Skin of body (tissue), 2 donors: ENCODE results near the gene LIMS2. TPM values are rescaled to one million over a fixed set of nuclear protein-coding genes. Genes with fewer than 3 reads are reported as not detected.

Experiments
- DNase-seq: peaks from one replicate; lab custom pipeline; 2025; lab: John Stamatoyannopoulos, UW
- total RNA-seq: library from RNA; depleted of rRNA; stranded (reverse); fragments of >200 nt; gene quantifications from one replicate; pipeline ENCODE4 v1.2.3, GENCODE V29; 2014

LIMS2 gene
- total RNA-seq, 1 donor from 2014 or later = 3.8 TPM

- no peak for DNase-seq
These were observed 16.5 kb downstream of the LIMS2 start for GRCh38 chr2:127658641-127659407.

GRCh38 chr2:127658146-127658545 lies 17.2 kb downstream of the LIMS2 start:
- DNase-seq = no peak

DNA sequence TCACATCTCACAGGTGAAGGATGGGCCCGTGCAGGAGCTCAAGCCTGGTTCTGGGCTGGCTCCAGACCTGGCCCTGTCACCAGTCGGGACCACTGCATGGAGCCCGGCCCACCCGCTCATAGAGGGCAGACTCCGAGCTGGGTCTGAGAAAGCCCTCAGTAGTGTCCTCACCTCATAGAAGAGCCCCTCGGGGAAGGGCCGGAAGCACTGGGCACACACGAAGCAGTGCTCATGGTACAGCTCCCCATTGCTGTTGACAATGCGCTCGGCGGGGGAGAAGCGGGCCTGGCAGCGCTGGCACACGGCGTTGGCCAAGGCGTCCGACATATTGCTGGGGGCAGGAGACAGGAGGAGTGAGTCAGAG lies 18.1 kb downstream of the LIMS2 start:
- DNase-seq = no peak

DNA sequence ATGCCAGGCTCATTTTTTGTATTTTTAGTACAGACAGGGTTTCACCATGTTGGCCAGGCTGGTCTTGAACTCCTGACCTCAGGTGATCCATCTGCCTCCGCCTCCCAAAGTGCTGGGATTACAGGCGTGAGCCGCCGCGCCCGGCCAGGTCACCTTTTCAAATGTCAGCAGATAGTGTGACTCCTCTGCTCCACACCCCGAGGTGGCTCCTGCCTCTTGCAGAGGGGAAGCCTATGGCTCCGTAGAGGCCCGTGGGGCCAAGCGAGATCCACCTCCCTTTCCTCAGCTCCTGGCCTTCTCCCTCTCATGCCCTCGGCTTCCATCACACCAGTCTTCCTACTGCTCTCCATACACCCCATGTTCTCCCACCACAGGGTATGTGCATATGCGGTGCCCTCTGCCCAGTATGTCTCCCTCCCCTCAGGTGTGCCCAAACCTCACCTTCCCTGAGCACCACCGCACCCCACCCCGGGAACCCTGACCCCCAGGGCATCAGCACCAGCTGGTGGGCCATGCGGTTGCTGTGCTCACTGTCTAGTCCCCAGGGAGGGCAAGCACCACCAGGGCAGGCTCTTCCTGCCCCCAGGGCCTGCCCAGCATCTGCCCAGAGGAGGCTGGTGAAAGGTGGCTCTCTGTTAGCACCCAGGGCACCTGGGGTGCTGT lies 18.6 kb downstream of the LIMS2 start:
- DNase-seq = no peak

GRCh38 chr2:127655209-127656073 lies 19.9 kb downstream of the LIMS2 start:
- no peak for DNase-seq

DNA sequence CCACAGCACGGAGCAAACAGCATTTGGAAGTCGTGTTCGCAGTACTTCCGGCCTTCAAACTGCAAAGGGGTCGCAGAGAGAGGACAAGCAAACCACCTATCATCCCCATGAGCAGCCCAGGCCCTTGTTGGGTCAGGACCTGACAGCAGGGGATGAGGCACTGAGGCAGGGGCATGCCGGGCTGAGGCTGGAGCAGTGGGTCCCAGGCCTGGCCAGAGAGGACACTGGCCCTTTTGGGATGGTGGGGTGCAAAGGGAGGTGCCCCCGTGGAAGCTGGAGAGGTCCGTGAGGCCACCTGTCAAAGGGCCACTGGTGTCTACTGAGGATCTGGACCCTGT lies 20.5 kb downstream of the LIMS2 start:
- no peak for DNase-seq

DNA sequence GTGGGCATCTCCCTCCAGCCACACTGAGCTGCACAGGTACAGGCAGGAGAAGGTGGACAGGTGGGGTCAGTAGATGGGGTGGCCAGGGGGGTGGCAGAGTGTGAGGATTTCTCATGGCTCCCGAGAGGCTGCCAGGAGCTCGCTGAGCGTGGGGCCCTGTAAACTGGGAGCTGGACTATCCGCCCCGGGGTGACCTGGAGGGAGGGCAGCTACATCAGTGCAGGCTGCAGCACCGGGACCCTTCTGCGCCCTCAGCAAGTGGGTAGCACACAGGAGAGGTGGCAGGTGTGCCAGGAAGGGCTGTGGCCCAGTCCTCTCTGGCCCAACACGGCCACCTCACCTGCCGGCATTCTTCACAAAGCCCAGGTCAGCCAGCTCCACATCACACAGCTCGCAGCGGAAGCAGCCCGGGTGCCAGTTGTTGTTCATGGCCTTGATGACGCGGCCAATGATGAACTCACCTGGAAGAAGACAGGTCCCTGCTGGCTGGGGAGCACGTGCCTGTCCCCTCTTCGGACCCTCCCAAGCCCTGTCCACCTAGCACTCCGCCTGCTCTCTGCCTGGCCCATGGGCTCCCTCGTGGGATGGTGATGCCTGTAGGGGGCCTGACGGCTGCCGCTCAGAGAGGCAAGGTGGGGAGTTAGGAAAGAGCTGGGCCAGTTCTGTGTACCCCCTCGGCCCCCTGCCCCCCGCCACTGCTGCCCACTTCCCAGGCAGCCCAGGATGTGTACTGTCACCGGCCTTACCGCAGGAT lies 21.1 kb downstream of the LIMS2 start:
- DNase-seq = no peak

GRCh38 chr2:127653421-127654083 lies 21.8 kb downstream of the LIMS2 start:
- DNase-seq = no peak

DNA sequence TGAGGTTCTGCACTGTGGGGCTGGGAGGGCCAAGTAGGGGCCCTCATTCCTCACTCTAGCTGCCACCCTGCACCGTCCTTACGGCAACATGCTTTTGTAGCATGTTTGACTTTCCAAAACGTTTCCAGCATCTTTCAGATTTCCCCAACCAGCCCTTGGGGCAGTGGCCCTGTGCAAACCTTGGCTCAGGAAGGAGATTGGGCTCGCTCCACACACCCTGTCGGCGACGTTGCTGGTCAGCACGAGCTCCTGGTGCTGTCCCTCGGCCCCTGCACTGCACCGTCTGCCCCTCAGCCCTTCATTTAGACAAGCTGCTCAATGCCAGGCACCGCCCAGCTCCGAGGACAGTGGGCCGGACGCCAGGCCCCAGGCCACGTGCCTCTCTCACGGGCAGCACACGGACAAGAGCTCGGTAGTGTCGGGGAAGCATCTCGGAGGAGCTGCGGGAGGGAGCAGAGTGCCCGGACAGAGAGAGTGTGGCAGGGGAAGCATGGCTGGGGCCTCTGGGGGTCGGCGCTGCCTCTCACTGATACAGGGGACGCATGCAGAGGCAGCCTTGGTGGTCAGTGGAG lies 22.5 kb downstream of the LIMS2 start:
- DNase-seq = no peak

DNA sequence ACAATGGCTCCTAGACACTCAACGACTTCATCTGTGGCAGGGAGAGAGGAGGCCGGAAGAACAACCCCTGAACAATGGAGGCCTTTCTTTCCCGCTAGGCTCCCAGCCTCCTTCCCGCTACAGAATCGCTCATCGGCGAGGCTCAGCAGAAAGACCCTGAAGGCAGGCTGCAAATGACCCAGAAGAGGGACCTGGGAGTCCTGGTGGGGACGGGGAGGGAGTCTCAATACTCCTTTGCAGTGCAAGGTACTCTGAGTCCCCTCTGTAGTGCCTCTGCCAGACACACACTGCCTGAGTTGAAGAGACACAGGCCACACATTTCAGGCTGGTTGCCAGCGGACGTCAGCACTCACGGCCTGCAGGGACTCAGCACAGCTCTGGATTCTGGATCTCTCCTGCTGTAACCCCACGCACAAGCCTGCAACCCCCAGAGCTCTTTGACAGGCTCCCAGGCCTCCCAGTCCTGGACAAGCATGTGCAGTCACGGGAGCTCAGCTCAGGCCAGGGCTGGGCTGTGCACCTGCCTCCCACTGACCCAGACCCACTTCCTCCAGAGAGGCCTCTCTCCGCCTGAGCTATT lies 23.3 kb downstream of the LIMS2 start:
- DNase-seq = no peak

- DNase-seq = no peak
These were observed 23.9 kb downstream of the LIMS2 start for GRCh38 chr2:127651381-127651809.

GRCh38 chr2:127650785-127651380 lies 24.4 kb downstream of the LIMS2 start:
- DNase-seq = no peak

DNA sequence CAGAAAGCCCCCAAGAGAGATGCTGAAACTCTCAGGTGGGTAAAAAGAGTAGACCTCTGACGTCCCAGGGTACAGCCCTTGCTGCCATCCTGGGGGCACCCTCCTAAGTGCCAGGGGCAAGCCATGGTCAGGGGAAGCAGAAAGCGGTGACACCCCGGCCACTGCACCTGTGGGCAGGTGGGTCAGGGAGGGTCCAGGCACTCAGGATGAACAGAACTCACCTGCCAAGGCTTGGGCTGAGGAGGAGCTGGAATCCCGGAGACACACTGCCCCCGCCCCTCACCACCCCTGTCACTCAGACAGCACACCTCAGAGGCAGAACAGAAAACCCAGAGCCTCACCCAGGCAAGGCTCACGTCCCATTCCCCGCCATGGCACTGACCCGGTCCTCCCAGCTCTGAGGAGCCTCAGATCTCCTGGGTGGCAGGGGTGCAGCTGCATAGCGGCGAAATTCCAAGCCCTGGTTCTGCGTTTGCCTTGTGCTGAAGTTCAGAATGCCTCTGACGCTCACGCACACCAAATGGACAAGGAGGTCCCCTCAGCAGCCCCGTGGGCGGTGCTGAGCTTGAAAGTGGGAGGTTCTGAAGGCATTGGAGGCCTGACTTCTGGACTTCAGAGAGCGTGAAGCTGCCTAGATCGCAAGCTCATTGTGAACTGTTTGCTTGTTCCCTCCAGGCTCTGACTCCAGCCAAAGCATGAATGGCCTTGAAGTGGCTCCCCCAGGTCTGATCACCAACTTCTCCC lies 25.1 kb downstream of the LIMS2 start:
- DNase-seq = no peak

DNA sequence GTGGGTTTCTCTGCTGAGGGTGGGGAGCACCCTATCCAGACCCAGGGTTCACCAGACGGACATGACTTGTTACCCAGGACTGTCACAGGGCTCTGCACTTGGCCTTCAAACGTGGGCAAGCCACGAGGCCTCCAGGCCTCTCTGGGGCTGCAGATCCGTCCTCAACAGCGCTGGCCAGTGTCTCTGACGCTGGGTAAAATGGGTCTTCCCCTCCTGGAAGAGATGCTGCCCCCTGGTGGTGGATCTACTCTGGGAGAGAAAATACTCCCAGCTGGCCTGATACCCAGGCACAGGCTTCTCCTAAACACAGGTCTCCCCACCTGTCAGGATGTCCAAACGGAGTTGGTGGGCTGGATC lies 25.7 kb downstream of the LIMS2 start:
- no peak for DNase-seq

DNA sequence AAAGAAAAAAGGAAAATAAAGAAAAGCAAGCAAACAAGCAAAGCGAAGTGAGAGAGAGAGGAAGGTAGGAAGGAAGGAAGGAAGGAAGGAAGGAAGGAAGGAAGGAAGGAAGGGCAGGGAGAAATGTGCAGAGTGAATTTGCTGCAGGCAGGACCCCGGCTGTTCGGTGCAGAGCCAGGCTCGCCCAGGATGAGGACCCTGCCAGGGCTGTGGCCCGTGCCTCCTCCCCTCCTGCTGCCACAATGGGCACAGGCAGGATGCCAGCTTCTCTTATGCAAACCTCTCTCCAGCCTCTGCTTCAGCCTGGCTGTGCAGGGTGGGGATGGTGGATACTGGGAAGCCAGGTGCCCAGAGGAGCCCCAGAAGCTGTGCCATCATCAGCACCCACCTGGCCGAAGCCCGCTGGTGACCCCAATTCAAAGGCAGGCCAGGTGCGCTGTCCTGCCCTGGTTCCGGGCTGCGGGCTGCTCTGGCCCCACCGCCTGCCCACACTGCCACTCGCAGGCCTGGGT lies 26.2 kb downstream of the LIMS2 start:
- DNase-seq = no peak

DNA sequence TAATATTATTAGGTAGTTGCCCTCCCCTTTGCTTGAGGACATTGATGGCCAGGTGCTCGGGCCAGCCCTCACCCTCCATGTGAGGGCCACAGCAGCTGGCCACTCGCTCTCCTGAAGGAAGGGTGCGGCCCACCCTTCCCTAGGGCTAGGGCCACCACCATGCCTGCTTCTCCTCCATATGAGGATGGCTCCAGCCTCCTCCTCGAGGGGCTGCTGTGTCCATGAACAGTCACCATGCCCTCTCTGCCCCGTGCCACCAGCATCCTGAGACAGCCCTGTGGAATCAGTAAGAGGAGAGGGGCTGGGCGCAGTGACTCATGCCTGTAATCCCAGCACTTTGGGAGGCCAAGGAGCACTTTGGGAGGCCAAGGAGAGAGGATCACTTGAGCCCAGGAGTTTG lies 27.0 kb downstream of the LIMS2 start:
- DNase-seq = no peak

DNA sequence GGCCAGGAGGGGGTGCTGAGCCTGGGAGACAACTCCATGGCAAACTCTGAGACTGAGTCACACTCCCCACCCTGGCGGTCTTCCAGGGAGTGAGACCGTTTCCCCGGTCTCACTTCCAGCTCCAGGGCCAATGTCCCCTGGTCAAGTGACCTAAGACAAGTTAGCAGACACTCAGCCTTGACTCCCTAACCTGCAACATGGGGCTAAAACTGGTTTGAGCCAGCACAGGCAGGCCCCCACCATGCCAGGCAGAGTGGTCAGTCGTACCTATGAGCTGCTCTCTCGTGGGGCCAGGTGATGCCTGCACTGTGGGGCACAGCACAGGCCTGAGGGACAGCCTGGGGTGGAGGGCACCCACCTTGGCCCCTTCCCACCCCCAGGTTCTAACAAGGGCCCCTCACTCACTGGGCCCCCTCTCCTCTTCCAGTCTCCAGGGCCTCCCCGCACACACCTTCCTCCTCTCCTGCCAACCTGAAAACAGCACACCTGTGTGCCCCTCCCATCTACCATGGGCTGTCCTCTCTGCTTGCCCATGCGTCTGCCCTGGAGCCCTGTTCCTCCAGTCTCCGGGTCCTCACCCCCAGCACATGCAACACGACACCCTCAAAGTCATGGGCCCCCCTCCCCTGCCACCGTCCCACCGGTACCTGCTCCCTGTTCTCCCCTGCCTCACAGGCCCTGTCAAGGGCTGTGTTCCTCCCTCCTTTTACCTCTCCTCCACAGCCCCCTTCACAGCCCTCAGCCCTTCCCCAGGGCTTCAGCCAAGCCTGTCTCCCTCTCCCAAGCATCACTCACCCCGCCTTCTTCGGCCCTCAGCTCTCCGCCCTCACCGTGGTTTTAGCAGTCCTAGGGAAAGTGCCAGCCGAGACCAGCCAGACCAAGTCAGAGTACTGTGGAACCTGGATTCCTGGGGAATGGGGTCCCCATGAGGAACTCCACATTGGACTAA lies 27.8 kb downstream of the LIMS2 start:
- no peak for DNase-seq
